H9 (cell line): ENCODE data around the gene CSRP1. TPM values are rescaled to one million over a fixed set of nuclear protein-coding genes. Genes with fewer than 3 reads are reported as not detected.
A peak's percentile ranks its signal among the peaks of the same experiment; 100 is the strongest.

Source experiments
- DNase-seq: peaks from one replicate; pipeline ENCODE4 v3.0.0-alpha.2; 2017
- H2AFZ ChIP-seq: one replicate; pipeline ENCODE4 v1.6.1; 2013; ENCODE audit warnings: mild to moderate bottlenecking, low read length, control low read depth, moderate library complexity
- H2AK5ac ChIP-seq: 2 replicates; pipeline ENCODE4 v1.6.1; 2013; ENCODE audit warnings: low read length, control low read depth, mixed read lengths; ENCODE audit not compliant: insufficient read length
- H2BK120ac ChIP-seq: one replicate; pipeline ENCODE4 v1.6.1; 2013; ENCODE audit warnings: low read depth, mild to moderate bottlenecking, low read length, control low read depth, inconsistent platforms; ENCODE audit not compliant: poor library complexity, severe bottlenecking
- H2BK12ac ChIP-seq: 2 replicates; pipeline ENCODE4 v1.6.1; 2013; ENCODE audit warnings: low read length, control low read depth, mixed read lengths, low read depth; ENCODE audit not compliant: insufficient read length
- H2BK15ac ChIP-seq: 2 replicates; pipeline ENCODE4 v1.6.1; 2013; ENCODE audit warnings: low read depth, low read length, control low read depth
- H2BK20ac ChIP-seq: one replicate; pipeline ENCODE4 v1.6.1; 2013; ENCODE audit warnings: low read depth, mild to moderate bottlenecking, low read length, control low read depth, inconsistent platforms; ENCODE audit not compliant: poor library complexity, severe bottlenecking
- H2BK5ac ChIP-seq: 2 replicates; pipeline ENCODE4 v1.6.1; 2013; ENCODE audit warnings: low read length, control low read depth, mixed read lengths; ENCODE audit not compliant: insufficient read length
- H3K14ac ChIP-seq: 2 replicates; pipeline ENCODE4 v1.6.1; 2013; ENCODE audit warnings: low read length, control low read depth; ENCODE audit not compliant: insufficient read depth
- H3K18ac ChIP-seq: 2 replicates; pipeline ENCODE4 v1.6.1; 2013; ENCODE audit warnings: low read depth, mild to moderate bottlenecking, mixed read lengths, low read length, control low read depth; ENCODE audit not compliant: insufficient read length
- H3K23ac ChIP-seq: 2 replicates; pipeline ENCODE4 v1.6.1; 2013; ENCODE audit warnings: low read length, control low read depth, mixed read lengths, low read depth; ENCODE audit not compliant: insufficient read length
- H3K23me2 ChIP-seq: 2 replicates; pipeline ENCODE4 v1.6.1; 2013; ENCODE audit warnings: low read depth, mild to moderate bottlenecking, mixed read lengths, low read length, control low read depth; ENCODE audit not compliant: insufficient read length, poor library complexity, severe bottlenecking
- H3K27ac ChIP-seq: 2 replicates; pipeline ENCODE4 v1.5.1; 2013; ENCODE audit warnings: low read length, control low read depth, mixed read lengths, low read depth; ENCODE audit not compliant: insufficient read length
- H3K27me3 ChIP-seq: 2 replicates; pipeline ENCODE4 v1.6.1; 2013; ENCODE audit warnings: low read length, control low read depth, inconsistent platforms; ENCODE audit not compliant: insufficient read depth
- H3K4ac ChIP-seq: 2 replicates; pipeline ENCODE4 v1.6.1; 2013; ENCODE audit warnings: low read depth, mild to moderate bottlenecking, control low read depth, inconsistent platforms, low read length, moderate library complexity
- H3K4me1 ChIP-seq: 2 replicates; pipeline ENCODE4 v1.6.1; 2013; ENCODE audit warnings: low read length, control low read depth, inconsistent platforms; ENCODE audit not compliant: insufficient read depth
- H3K4me2 ChIP-seq: 2 replicates; pipeline ENCODE4 v1.6.1; 2013; ENCODE audit warnings: low read length, control low read depth, mixed read lengths; ENCODE audit not compliant: insufficient read length, insufficient read depth
- H3K56ac ChIP-seq: 2 replicates; pipeline ENCODE4 v1.6.1; 2013; ENCODE audit warnings: low read depth, mild to moderate bottlenecking, mixed read lengths, low read length, control low read depth; ENCODE audit not compliant: insufficient read length
- H3K79me1 ChIP-seq: 2 replicates; pipeline ENCODE4 v1.6.1; 2013; ENCODE audit warnings: low read depth, mild to moderate bottlenecking, moderate library complexity, low read length, control low read depth, inconsistent platforms; ENCODE audit not compliant: insufficient read depth, poor library complexity, severe bottlenecking
- H3K79me2 ChIP-seq: 2 replicates; pipeline ENCODE4 v1.6.1; 2013; ENCODE audit warnings: low read length, control low read depth, inconsistent platforms; ENCODE audit not compliant: insufficient read depth
- H3K9ac ChIP-seq: 2 replicates; pipeline ENCODE4 v1.6.1; 2013; ENCODE audit warnings: low read length, control low read depth, mixed read lengths; ENCODE audit not compliant: insufficient read length; ENCODE audit errors: extremely low read depth
- H3K9me3 ChIP-seq: one replicate; pipeline ENCODE4 v1.6.1; 2013; ENCODE audit warnings: low read depth, low read length, inconsistent platforms; ENCODE audit not compliant: control insufficient read depth
- H3T11ph ChIP-seq: one replicate; pipeline ENCODE4 v1.6.1; 2013; ENCODE audit warnings: mild to moderate bottlenecking, low read length, control low read depth, inconsistent platforms
- H4K20me1 ChIP-seq: one replicate; pipeline ENCODE4 v1.6.1; 2013; ENCODE audit not compliant: control insufficient read depth, insufficient read length, insufficient read depth
- H4K5ac ChIP-seq: 2 replicates; pipeline ENCODE4 v1.6.1; 2013; ENCODE audit warnings: low read depth, mild to moderate bottlenecking, mixed read lengths, low read length, control low read depth; ENCODE audit not compliant: insufficient read length
- H4K8ac ChIP-seq: replicated peaks from 2 replicates; pipeline ENCODE4 v1.6.1; 2013; ENCODE audit warnings: low read length, control low read depth, mixed read lengths, low read depth; ENCODE audit not compliant: insufficient read length
- H4K91ac ChIP-seq: 2 replicates; pipeline ENCODE4 v1.6.1; 2013; ENCODE audit warnings: low read depth, mild to moderate bottlenecking, moderate library complexity, mixed read lengths, low read length, control low read depth; ENCODE audit not compliant: insufficient read length
- H3K27ac Mint-ChIP-seq, 3 experiments: 2 replicates in 2 of 3; 3 replicates in 1 of 3; pipeline ENCODE4 v1.8.0; 2020 to 2021; ENCODE audit warnings: mixed read lengths in 3 of 3, mild to moderate bottlenecking in 1 of 3, moderate library complexity in 1 of 3
- H3K27me3 Mint-ChIP-seq: 2 replicates; pipeline ENCODE4 v1.8.0; 2021; ENCODE audit warnings: low read depth, mild to moderate bottlenecking, moderate library complexity, mixed read lengths
- H3K36me3 Mint-ChIP-seq, 3 experiments: 2 replicates in 2 of 3; 3 replicates in 1 of 3; pipeline ENCODE4 v1.8.0; 2020 to 2021; ENCODE audit warnings: low read depth in 3 of 3, mixed read lengths in 3 of 3; ENCODE audit not compliant: insufficient read depth in 1 of 3
- H3K4me1 Mint-ChIP-seq, 2 experiments: 2 replicates each; pipeline ENCODE4 v1.8.0; 2020; ENCODE audit warnings: mixed read lengths in 2 of 2
- H3K4me3 Mint-ChIP-seq, 2 experiments: 2 replicates in 1 of 2; 3 replicates in 1 of 2; pipeline ENCODE4 v1.8.0; 2020 to 2021; ENCODE audit warnings: mild to moderate bottlenecking in 2 of 2, mixed read lengths in 2 of 2, moderate library complexity in 1 of 2
- H3K9me3 Mint-ChIP-seq, 2 experiments: 2 replicates in 1 of 2; 3 replicates in 1 of 2; pipeline ENCODE4 v1.8.0; 2020; ENCODE audit warnings: mild to moderate bottlenecking in 2 of 2, mixed read lengths in 2 of 2, moderate library complexity in 1 of 2
- WGBS: extraction: QIAGEN DNeasy Blood & Tissue Kit; methylation state at CpG from one replicate; pipeline ENCODE4 v1.1.7; 2013; ENCODE audit warnings: missing lambda C conversion rate, low lambda C conversion rate, mixed read lengths; ENCODE audit not compliant: insufficient read length; ENCODE audit errors: extremely low coverage; 5-methylcytosine and 5-hydroxymethylcytosine counted together
- total RNA-seq: library from RNA; stranded (reverse); gene quantifications from 2 replicates; pipeline ENCODE4 v1.2.1, GENCODE V29; 2021
- TF ChIP-seq, protein P1 (sequence below): fragments of 200-600 bp; sonication (generic); conservative IDR thresholded peaks from 3 replicates; pipeline ENCODE4 v1.8.0; 2021; ENCODE audit warnings: antibody characterized with exemption, mild to moderate bottlenecking

The CSRP1 gene
- total RNA-seq, 1 experiment from 2014 or later, result 0.44 TPM

DNA sequence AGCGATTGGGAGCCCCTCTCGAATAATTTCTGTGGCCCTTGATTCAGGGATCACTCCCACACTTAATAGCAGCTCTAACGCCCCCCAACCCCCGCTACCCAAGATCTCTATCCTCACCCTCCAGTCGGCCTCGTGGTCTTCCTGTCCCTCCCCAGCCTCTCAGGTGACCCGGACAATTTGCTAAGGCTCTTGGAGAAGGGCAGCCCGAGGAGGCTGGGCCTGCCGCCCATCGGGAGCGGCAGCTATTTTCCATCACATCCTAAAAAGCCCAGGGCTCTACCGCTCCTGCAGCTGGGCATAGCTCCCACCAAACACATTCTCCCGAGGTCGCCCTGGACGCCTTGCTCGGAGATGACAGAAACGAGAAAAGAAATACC lies 25.9 kb downstream of the CSRP1 start:
- H4K8ac ChIP-seq, result no peak overlapping the region
- Mint-ChIP-seq H3K4me1 (peaks cover 28 to 30% of the 10 kb centered on the region in 2 experiments), H3K27me3 (peaks cover 15% of the 10 kb centered on the region), H3K4me3 (peak overlapping the region; percentile 68 to 83), H3K36me3 (no peaks in the 10 kb centered on the region), H3K9me3 (no peaks in the 10 kb centered on the region; a peak in 2 of 5 replicates), H3K27ac (peak overlapping the region in 2 of 3 experiments; percentile 52 to 75; a peak in 1 of 7 replicates)
- H4K20me1 ChIP-seq, result no peaks in the 10 kb centered on the region
- no peak overlapping the region for H2BK5ac ChIP-seq
- peak overlapping the region; percentile 90 for H3K4me2 ChIP-seq
- no peak overlapping the region for H2BK12ac ChIP-seq
- no CpG with 5 or more reads among the region's 17 CpGs for WGBS
- H3K18ac ChIP-seq, result peak overlapping the region; percentile 63
- no peak overlapping the region for H4K91ac ChIP-seq
- TF ChIP-seq, protein P1, sequence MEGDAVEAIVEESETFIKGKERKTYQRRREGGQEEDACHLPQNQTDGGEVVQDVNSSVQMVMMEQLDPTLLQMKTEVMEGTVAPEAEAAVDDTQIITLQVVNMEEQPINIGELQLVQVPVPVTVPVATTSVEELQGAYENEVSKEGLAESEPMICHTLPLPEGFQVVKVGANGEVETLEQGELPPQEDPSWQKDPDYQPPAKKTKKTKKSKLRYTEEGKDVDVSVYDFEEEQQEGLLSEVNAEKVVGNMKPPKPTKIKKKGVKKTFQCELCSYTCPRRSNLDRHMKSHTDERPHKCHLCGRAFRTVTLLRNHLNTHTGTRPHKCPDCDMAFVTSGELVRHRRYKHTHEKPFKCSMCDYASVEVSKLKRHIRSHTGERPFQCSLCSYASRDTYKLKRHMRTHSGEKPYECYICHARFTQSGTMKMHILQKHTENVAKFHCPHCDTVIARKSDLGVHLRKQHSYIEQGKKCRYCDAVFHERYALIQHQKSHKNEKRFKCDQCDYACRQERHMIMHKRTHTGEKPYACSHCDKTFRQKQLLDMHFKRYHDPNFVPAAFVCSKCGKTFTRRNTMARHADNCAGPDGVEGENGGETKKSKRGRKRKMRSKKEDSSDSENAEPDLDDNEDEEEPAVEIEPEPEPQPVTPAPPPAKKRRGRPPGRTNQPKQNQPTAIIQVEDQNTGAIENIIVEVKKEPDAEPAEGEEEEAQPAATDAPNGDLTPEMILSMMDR, result no peak
- H2AFZ ChIP-seq, result no peak overlapping the region
- H3K23ac ChIP-seq, result no peak overlapping the region
- no peak overlapping the region for H2BK120ac ChIP-seq
- H3K27me3 ChIP-seq, result no peaks in the 10 kb centered on the region
- H3K14ac ChIP-seq, result peak overlapping the region; percentile 42; the same call in 1 of the 2 replicates
- H3K4me1 ChIP-seq, result peaks cover 2% of the 10 kb centered on the region; the same call in 1 of the 2 replicates
- peak; percentile 70 for DNase-seq
- H4K5ac ChIP-seq, result no peak overlapping the region
- no peak overlapping the region for H2BK20ac ChIP-seq
- no peak overlapping the region for H3K56ac ChIP-seq
- H3K79me1 ChIP-seq, result no peaks in the 10 kb centered on the region
- H3K9me3 ChIP-seq, result no peaks in the 10 kb centered on the region
- H3K23me2 ChIP-seq, result peaks cover 16% of the 10 kb centered on the region
- H3K4ac ChIP-seq, result no peak overlapping the region
- peak overlapping the region; percentile 17 for H3K9ac ChIP-seq
- no peaks in the 10 kb centered on the region for H3K79me2 ChIP-seq
- H3K27ac ChIP-seq, result no peak overlapping the region
- no peak overlapping the region for H2AK5ac ChIP-seq
- H2BK15ac ChIP-seq, result no peak overlapping the region
- no peak overlapping the region for H3T11ph ChIP-seq
